HPDE6-E6E7 (cell line): ENCODE data around the gene CFAP210.

ENCODE experiments used
- DNase-seq: peaks from one replicate; pipeline ENCODE4 v3.0.0; 2011; ENCODE audit warnings: missing footprints; ENCODE audit errors: extremely low spot score

Gene CFAP210, protein sequence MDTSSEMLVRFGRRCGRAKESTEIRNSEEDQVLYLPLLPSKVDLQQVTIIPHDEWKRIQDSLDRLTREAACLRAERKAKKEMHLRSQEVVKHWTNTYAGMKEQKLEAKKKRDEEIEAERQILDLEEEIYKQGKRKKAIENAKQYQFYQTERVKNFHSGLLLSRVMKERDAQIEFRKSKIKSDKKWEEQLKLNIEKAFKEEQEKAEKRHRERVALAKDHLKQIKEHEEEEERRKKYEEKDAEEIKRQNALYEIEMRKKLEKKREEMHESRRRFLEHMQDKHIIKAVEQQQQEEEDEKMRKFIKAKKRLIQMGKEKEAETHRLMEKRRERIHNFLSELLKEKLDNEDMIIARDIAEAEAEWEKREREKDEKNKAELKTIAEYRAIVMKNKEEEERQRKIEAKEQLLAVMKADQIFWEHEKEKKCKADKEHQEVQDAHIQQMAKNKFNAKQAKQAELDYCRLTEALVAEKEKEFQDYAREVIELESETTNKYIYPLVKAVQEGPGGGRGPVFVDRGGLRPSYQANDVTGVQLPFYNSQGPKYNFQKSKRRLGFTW

DNA sequence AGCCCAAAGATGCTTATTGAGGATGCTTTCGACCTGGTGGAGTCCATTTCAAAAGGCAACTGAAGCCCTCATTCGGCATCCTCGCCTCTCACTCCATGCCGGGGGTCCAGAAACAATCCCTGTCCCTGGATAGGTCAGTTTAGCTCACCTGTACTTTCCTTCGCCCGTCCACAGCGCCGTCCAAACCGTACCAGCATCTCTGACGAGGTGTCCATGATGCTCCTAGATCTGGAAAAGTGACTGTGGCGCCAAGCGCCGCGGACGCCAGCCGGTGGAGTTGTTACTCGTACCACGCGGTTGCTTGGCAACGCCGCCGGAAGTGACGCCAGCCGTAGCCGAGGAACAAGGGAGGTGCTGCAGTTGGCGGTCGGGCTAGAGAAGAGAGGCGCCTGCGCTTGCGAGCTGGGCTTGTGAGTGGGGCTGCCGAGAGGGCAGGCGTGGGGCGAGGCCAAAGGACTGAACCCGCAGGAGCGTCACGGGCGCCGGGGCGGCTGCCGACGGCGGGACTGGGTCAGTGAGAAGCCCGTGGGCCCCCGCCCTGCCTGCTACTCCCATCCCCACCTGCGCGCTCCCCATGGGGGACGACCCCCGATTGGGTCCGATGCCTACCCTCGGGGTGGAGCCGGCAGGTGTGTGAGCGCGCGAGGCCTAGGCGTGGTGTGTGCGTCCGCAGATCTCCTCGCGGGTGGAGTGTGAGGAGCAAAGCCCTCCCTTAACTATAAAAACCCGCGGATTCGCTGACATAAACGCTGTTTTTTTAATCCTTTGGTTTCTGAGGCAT is at the start of gene CFAP210, which contains the start of gene PHOSPHO2:
CFAP210 (minus strand) TSS at position 293 of the 781 bp plus-strand sequence; CDS start at position 215, 78 bp downstream.
PHOSPHO2 (plus strand) TSS at position 357 of the 781 bp plus-strand sequence. CDS start 6,503 bp downstream, outside the sequence.
- peak; percentile 92 for DNase-seq

DNA sequence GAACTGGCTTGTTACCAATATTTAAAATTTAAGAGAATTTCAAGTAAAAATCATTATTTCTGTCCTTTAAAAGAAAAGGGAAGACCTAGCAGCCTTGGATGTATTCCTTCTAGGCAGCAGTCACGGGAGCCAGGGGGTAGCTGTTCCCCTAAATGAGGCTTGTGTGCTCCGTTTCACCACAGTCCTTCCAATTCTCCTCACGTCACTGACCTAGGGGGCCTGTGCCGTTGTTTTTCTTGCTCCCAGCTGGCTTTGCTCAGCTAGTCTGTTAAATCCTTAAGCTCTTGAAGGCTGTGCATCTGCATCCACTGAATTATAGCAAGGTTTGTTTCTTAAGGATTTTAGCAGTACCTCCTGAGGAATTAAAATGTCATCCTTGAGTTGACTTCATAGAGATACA is 49.3 kb upstream of the CFAP210 start:
- no peak for DNase-seq

DNA sequence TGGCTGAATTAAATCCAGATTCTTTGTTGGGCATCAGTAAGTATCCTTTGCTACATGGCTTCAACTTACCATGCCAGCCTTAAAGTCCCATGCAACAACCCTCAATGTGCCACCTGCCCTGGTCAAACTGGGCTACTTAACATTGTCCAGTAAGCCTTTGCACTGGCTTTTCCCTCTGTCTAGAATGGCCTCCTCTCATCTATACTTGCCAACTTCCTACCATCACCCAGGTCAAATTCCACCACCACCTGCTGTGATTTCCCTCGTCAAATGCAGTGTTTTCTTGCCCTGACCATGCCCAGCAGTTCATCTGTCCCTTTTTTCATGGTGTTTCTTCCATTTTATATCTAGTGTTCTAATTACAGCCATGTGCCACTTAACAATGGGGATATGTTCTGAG is 45.1 kb upstream of the CFAP210 start:
- DNase-seq, result no peak

DNA sequence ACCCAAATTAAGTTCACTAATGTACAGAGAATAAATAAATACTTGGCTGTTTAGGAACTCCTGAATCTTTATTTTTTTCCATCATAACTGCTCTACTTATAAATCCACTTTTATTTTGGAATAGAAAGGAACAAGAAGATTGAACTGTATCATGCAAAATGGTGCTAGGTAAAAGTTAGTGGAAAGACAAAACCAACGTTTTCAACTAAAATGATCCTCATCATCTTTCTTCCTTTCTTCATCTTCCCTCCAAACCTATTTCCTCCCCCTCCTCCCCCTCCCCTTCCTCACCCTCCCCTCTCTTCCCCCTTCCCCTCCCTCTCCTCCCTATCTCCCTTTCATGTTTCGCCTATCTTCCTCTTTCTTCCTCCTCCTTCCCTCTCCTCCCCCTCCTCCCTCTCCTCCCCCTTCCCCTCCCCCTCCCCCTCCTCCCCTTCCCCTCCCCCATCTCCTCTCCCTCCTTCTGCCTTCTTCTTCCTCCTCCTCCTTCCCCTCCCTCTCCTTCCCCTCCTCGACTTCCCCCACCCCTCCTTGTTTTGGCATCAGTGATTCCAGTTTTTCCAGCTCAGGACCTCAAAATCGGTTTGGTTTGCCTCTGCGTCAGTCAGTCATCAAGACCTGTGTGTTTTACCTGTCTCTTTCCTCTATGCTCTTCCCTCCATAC is 44.5 kb upstream of the CFAP210 start:
- DNase-seq, result no peak

DNA sequence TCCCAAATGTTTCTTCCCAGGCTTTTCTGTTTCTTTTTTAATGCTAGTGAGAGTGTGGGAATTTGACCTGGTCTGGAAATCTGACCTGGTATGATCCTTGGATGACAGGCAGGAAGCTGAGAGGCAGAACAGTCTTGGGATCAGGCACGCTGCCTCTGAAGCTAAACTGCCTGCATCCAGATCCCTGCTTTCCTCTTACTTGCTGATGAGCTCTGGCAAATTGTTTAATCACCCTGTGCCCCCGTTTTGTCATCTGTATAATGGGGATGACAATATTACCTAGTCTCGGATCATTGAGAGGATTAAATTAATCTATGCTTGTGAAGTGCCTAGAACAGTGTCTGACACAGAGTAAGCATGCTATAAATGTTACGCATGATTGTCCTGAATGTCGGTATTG is 42.7 kb upstream of the CFAP210 start:
- DNase-seq, result no peak

DNA sequence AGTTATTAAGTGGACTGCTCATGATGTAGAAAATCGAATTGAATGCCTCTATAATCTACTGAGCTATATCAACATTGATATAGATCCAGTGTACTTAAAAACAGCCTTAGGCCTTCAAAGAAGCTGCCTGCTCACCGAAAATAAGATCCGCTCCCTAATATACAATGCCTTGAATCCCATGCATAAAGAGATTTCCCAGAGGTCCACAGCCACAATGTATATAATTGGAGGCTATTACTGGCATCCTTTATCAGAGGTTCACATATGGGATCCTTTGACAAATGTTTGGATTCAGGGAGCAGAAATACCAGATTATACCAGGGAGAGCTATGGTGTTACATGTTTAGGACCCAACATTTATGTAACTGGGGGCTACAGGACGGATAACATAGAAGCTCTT is 41.4 kb upstream of the CFAP210 start:
- no peak for DNase-seq

DNA sequence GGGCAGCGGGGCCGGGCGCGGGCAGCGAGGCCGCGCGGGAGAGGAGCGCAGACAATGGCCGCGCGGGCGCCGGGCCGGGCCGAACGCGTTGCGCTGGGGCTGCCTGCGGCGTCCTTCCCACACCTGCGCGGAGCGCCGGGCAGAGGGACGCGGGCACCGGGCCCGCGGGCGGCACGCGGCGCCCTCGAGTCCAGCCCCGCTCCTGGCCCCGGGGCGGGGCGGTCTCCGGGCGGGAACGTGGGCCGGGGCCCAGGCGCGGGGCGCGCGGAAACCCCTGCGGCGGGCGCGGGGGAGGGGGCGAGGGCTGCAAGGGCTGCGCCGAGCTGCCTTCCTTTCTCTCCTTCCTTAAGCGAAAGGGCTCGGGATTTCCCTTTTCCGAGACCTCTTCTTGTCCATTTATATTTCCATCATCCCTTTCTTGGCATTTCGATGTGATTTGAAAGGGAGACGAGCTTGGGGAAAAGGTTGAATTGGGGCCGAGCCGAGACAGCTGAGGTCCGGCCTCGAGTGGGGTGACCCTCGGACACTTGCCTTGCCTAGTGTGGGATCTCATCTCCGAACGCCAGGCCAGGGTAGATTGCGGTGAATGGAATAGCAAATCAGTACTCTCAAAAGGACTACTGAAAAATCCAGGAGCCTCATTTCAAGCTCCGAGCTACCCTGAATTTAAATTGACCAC is 40.1 kb upstream of the CFAP210 start:
- DNase-seq, result no peak

DNA sequence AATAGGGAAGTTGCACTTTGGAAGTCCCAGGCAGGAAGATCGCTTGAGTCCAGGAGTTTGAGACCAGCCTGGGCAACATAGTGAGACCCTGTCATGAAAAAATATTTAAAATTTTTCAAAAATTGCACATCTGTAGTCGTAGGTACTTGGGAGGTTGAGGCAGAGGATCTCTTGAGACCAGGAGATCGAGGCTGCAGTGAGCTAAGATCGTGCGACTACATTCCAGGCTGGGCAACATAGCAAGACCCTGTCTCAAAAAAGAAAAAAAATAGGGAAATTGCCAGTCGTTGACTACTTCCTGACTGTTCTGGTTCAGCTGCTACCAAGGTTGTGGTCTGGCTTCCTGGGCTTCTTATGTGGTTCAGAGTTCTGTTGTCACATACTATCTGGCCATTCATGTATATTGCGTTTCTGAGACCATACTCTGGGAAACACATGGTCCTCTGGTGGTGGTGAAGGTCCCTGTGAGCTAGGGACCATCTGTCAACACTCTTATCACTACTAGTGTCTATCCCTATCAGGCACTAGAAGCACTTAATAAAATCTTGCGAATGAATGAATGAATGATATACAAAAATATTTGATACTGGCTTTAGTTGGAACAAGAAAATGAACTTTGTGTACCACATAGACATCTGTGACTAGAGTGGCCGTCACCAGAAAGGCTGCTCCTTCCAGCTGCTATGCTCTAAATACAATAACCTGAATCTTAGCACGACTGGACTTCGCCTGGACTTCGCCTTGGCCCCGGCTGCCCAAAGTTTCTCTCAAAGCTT is 38.6 kb upstream of the CFAP210 start:
- DNase-seq, result no peak

DNA sequence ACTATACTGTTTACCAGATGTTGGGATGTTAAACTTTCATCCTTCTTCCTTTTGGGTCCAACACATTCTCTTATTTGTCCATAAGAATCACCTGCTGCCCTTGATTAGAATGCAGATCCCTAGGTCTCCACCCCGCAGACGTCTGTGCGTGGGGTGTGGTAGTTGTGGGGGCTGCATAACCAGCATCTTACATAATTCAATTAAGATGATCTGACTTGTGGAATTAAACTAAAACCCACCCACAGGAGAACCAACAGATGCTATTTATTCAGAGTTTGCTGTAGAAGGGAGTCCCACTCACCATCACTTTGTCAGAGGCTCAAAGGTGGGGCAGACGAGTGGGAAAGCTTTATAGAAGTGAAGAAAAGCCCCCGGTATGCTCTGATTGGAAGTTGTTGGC is 37.9 kb upstream of the CFAP210 start:
- DNase-seq, result no peak

DNA sequence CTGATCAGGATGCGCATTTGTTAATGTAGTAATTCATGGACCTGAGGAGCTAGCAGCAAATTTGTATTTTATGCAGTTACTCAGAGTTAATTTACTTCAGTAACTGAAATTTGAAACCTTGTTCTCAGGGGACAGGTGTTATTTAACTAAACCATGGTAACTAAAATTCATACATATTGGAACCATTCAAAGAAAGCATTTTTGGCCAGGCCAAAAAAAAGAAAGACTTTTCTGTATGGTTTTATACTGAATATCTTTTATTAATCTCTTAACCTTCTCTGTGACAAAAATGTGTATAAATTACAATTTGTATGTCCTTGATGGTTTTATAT is 35.0 kb upstream of the CFAP210 start:
- DNase-seq, result no peak

DNA sequence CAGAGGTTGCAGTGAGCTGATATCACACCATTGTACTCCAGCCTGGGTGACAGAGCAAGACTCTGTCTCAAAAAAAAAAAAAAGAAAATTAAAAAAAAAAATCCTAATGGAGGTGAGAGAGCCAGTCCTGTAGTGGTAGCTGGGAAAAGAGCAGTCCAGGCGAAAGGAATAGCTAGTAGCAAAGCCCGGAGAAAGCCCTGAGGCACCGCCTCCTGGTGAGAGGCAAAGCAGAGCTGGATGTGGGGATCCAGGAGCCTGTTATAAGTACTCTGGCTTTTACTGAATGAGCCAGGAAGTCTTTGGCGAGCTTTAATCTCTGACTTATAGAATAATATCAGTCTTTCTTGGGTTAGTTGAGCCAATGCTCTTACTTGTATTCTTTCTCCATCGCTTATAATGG is 32.9 kb upstream of the CFAP210 start:
- no peak for DNase-seq

DNA sequence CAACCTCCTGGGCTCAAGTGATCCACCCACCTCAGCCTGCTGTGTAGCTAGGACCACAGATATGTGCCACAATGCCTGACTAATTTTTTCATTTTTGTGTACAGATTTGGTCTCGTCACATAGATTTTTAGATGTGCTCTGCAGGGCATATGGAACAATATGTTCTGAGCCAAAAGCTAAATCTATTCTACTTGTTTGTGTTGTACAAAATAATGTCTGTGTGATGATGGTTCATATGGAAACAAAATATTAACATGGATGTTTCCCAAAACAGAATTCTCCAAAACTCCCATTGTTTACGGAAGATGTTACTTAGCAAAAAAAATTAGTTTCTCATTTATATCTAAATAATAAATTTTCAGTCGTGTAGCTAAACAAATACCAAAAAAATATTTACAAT is 26.8 kb upstream of the CFAP210 start:
- no peak for DNase-seq

DNA sequence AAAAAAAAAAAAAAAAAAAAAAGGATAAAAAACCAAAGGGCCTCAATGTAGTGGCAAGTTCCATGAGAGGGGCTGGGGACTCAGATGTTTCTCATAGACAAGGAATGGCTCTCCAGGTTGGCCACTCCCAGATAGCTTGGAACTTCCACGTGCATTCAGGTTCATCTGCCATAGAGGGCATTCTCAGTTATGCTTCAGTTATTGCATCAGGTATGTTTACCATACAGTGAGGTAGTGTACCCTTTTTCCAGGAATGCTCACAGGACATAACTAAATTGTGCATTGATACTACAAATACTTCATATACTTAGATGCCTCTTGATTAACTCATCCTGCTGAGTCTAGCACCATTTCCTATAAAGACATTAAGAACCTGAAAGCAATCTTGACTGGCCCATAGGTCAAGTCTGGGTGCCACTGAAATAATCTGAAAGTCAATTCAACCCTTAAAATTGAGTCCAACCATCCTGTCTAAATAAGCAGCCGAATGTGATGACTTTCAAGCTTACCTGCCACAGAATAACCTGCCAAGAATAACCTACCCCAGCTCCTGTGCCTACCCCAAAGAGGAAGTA is 24.8 kb upstream of the CFAP210 start:
- DNase-seq, result no peak

DNA sequence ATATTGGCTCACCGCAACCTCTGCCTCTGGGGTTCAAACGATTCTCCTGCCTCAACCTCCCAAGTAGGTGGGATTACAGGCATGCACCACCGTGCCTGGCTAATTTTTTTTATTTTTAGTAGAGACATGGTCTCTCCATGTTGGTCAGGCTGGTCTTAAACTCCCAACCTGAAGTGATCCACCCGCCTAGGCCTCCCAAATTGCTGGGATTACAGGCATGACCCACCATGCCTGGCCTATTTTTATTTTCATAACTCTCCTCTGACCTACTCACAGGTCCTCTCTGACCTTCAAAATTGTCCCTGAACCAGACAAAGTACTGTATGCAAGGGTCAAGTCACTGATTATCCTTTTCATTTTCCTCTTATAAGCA is 23.5 kb upstream of the CFAP210 start:
- no peak for DNase-seq

DNA sequence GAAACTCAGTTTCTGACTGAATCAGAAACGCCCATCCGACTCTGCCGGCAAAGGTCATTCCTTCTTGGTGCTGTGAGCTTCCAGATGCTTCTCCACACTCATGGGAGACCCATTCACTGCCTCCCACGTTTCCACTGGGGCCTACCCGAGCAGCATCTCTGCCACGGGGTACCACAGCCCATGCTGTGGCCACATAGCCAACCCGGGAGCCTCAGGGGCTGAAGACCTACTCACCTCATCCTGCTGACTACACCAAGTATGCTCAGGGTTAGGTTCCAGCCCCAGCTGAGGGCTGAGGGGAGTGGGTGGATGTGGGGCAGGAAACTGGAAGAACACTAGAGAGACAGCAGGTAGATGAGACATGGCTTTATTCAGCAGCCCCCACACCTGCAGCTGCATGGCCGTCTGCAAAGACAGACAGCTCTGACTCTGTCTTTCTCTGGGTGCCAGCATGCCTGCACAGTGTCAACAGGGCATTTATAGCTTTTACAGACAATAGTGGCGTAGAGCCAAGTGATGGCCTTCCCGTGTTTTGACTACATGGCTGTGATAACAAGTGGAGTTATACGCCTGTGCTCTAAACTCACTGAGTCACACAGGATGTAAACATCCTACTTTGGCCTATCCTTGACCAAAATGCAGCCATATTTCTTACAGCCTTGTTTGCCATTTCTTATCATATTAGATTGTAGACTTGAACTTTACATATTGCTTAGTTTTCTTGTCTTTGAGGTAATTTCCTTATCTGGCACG is 22.9 kb upstream of the CFAP210 start:
- no peak for DNase-seq

DNA sequence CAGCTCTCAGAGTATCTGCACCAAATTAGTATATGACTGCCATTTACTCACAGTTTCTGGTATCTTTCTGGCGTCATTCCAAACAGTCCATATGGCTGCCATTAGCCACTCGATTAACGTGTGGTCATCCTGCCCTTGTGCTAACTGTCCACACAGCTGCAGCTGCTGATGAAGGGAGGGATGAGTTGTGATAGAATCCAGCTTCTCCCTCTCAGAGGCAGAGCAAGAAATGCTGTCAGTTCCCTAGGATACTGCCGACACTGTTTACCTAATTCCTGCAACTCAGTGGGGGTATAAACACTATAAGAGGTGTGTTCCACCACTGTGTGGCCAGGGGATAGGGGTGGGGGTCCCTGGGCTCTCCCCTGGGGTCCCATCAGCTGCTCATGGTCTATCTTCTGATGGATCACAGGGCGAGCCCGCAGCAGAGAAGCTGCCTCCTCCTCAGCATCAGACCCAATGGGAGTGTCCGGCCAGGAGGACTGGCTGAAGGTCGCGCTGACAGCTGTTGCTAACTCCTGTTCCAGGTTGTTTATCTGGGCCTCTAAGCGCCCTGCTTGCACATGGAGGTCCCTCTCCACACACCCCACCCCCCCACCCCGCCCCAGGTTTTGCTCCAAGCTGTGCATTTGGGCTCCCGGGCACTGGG is 22.2 kb upstream of the CFAP210 start:
- no peak for DNase-seq

DNA sequence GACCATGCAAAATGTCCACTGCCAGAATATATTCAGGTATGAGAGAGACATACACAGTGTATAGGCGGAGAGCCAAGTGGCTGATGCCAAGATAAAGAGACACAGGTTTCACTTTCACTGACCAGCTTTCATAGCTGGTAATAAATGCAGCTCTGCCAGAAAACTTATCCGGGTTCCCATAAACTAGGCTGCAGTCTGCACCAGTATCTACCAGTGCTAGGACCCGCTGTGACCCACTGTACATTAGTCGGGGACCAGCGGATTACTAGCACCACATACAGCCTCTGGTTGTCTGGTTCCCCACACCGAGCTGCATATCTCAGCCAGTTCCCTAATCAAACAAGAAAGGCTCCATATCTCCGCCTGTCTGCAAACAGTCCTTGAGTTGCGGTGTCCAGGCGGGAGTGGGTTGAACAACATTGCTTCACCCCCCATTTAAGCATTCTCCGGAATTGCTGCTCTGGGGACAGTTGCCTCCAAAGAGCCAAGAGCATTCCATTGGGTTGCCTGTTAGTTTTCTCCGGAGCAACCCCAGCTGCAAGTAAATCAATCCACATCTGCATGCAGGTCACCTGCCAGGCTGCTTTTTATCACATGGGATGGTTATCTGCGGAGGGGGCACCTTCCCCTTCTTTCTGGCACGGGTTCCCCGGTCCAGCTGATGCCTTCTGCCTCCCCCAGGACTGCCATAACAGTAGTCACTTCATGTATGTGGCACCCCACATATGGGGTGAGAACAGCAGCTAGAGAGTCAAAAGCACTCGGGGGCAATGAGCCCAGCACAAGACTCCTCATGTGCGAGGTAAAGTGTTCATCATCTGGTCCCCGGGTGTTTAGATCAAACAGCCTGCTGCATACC is 21.4 kb upstream of the CFAP210 start:
- DNase-seq, result no peak

DNA sequence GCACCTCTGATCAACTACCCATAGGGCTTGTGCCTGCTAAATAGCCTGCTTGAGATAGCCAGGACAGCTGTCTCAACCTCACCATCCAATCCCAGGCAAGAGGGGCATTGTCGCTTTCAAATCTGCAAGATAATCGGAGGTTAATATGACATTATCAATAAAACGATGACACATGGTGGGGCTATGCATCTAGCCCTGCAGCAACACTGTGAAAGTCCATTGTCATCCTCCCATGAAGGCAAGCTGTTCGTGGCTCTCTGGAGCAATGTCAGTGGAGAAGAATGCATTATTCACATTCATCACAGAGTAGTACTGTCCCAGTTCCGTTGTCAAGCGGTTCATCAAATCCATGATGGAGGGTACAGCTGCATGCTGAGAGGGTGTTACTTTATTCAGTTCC is 20.5 kb upstream of the CFAP210 start:
- DNase-seq, result no peak
